Measurements from ENCODE around the gene SLC13A2.

The SLC13A2 gene

GRCh38 chr17:28471531-28472342 lies 1.7 kb upstream of the SLC13A2 start:
- no peak for DNase-seq

- no peak for DNase-seq
These were observed 460 bp upstream of the SLC13A2 start for GRCh38 chr17:28472871-28473497.

DNA sequence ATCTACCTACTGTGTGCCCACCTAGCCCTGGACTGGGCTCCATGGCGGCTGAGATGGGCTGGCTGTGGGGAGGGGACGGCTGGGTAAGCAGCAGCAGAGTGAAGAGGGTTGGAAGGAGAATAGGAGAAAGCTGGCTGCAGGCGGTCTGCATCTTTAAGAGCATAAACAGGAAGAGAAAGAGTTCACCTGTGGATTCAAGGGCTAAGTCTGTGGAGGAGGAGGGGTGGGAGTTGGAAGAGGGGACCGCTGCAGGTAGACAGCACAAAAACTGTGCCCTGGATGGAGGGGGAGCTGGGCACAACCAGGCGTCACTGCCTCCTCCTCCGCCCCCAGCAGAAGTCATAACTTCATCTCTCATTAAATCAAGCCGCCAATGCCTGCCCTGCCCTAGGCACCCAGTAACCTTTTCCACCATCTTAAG lies 677 bp downstream of the SLC13A2 start:
- DNase-seq = no peak

DNA sequence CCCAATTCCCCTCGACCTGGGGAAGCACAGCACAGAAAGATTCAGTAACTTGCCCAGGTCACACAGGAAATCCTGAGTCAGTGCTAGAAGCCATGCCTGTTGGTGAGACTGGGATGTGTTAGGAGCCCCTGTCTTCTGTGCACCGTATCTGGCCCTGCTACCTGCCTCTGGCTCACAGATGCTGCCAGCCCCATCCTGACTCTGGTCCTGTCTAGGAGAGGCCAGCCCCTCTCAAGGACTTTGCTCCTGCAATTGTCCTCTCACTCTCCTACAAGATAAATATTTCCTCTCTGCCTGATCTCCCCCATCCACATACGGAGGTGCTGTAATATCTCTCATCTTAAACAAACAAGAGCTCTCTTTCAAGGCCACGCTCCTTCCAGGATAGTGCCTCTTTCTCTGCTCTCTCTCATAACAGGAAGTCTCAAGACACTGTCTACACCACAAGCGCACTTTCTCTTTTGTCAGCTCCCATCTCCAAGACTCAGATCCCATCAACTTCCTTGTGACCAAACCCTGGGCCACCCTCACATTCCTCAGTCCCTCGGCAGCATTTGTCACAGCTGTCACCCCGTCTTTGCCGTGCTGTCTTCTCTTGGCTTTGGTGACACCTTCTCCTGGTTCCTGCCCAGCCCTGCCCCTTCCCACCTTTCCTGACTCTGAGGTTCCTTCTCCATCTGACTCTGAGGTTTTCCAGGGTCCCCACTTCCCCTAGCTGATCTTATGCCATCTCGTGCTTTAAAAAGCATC lies 1.9 kb downstream of the SLC13A2 start:
- DNase-seq = no peak

GRCh38 chr17:28476076-28476865 lies 2.8 kb downstream of the SLC13A2 start:
- DNase-seq = no peak

DNA sequence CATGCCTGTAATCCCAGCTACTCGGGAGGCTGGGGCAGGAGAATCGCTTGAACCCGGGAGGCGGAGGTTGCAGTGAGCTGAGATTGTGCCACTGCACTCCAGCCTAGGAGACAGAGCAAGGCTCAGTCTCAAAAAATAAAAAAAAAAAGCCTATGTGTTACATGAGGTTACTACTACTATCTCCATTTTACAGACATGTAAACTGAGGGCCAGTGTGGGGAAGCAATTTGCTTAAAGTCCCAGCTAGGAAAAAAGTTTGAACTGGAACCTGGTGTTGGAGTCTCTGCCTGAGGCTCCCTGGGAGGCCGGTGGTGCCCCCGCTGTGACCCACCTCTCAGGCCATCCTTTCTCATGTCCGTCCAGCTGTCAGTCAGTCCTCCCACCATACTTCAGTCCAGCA lies 4.5 kb downstream of the SLC13A2 start:
- no peak for DNase-seq

GRCh38 chr17:28478712-28479615 lies 5.5 kb downstream of the SLC13A2 start:
- no peak for DNase-seq

GRCh38 chr17:28480278-28480677 lies 6.8 kb downstream of the SLC13A2 start:
- DNase-seq = no peak

- no peak for DNase-seq
These were observed 7.5 kb downstream of the SLC13A2 start for GRCh38 chr17:28480799-28481571.

DNA sequence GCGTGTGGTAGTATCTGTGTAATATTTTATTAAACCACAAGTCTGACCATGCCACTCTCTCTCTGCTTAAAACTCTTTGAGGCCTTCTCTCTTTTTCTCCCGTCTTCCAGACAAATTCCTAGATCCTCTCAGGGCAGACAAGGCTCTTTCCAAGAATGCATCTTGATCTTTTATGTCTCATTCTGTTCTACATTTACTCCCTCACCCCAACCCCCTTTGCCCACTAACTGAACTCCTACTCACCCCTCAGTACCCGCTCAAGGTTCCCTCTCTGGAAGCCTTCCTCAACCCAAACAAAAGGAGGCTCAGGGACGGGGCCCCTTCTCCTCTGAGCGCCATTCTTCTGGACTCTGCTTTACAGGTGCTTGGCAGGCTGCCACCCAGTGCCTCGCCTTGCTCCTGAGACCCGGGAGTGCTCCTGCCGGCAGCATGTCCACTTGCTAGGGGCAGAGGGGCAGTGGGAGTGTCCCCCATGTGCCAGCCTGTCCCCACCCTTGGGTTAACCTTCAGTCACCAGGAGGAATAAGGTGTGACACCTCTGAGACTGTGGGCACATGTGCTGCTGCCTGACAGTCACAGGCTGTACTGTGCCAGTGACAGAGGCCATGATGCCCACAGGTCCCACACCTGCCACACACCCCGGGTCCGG lies 9.2 kb downstream of the SLC13A2 start:
- no peak for DNase-seq

- DNase-seq = no peak
These were observed 10.9 kb downstream of the SLC13A2 start for GRCh38 chr17:28484296-28484695.

- DNase-seq = no peak
These were observed 11.6 kb downstream of the SLC13A2 start for GRCh38 chr17:28485049-28485448.

DNA sequence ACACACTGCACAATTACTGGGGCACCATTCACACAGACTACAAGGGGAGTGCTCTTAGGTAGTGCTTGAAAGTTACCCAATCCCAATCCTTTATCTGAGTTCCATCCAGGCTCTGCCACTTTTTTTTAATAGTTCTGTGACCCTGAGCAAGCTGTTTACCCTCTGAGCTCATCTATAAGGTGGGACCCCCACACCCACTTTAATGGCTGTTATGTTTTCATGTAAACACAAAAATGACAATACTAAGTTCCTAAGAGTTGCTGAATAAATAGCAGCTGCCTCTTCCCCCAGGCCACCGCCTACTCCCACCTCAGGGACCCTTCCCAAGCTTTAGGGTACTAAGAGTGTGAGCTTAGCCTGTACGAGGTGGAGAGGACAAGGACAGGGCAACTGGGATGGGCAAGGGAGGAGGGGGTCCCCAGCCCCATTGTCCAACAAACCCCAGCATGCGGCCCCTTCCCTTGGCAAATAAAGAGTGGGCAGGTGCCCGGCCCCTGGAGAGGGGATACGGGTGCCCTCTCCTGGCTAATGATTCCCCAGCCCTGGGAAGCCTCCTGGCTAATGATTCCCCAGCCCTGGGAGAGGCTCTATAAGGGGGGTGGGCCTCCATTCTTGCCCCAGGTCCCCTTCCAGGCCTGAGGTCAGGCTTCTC lies 14.6 kb downstream of the SLC13A2 start:
- DNase-seq = no peak

DNA sequence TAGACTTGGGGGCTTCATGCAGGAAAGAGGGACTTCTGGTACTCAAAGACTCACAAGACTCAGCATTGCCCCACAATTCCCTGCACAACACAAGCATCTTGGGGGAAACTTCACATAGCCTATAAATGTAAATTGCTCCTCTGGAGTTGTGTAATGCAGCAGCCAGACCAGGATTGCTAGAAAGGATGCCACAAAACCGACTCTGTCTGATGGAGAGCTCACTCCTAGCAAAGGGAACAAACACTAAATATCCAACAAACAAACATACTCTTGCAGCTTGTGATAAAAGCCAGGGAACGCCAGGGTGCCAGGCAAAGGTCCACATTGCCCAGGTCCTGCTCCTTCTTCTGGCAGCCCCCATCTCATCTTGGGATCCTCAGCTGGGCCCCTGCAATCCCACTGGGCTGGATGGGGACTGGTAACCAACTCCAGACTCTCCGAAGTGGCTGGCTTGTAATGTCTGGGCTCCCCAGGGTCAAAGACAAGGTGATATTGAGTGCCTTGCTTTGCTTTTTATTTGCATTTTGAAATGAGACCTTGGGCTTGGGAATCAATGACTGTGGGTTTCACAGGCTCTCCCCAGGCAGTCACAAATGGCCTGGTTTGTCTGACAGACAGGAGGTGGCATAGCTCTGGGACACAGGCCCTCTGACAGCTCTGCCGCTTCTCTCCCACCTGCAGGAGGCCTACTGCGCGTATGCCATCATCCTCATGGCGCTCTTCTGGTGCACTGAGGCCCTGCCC lies 15.3 kb downstream of the SLC13A2 start:
- DNase-seq = no peak

DNA sequence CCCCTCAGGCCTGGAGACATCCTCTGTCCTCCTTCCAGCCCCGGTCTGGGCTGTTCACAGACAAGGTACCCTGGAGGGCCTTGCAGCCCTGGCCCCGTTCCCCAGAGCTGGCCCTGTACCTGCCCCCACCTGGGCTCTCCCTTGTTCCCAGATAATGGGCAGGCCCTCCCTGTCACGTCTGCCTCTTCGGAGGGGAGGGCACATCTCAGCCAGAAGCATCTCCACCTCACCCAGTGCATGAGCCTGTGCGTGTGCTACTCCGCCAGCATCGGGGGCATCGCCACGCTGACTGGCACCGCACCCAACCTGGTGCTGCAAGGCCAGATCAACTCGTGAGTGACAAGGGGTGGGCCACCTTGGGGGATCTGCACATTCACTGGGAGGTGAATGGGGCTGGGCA lies 17.8 kb downstream of the SLC13A2 start:
- DNase-seq = no peak

DNA sequence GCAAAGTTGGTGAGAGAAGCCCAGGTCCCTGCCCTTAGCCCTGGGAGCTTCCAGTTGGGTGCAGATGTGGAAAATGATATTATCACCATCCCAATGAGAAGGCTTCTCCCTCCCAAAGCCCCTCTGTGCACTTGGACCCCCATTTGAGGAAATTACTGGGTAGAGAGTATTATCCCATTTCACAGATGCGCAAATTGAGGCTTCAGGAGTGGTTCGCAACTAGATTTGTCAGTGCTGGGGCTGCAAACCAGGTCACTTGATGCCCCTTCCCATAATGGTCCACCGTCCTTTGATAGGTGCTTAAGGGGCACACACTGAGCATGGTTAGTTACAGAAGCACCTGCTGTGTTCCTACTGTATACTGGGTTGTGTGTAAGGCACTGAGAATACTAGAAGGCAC lies 18.4 kb downstream of the SLC13A2 start:
- no peak for DNase-seq

GRCh38 chr17:28492352-28493310 lies 19.2 kb downstream of the SLC13A2 start:
- DNase-seq = no peak

- no peak for DNase-seq
These were observed 20.0 kb downstream of the SLC13A2 start for GRCh38 chr17:28493460-28493859.
